ENCODE results near the gene BTN1A1.

The BTN1A1 gene

DNA sequence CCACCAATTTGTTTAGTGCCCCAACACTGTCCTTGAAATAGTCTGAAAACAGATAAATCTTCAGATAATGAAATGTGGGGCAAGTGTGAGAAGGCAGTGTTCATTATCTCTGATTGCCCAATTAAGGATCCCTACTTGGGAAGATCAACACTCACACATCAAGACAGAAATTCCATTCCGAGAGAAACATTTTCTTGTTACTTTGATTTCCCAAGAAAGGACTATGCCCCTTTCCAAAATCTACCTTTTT is 54.3 kb downstream of the BTN1A1 start:
- H3K27ac ChIP-seq: no peak overlapping the region; the same call in 1 of the 2 replicates
- peak overlapping the region; percentile 99 for H3K4me3 ChIP-seq (ENCODE audit: low read depth, low read length)
- no peaks in the 10 kb centered on the region for H3K27me3 ChIP-seq (ENCODE audit: insufficient read depth, low read depth, severe bottlenecking)
- H3K9me3 ChIP-seq (ENCODE audit: severe bottlenecking): no peaks in the 10 kb centered on the region
- no peak for DNase-seq
- TF ChIP-seq, protein P1, sequence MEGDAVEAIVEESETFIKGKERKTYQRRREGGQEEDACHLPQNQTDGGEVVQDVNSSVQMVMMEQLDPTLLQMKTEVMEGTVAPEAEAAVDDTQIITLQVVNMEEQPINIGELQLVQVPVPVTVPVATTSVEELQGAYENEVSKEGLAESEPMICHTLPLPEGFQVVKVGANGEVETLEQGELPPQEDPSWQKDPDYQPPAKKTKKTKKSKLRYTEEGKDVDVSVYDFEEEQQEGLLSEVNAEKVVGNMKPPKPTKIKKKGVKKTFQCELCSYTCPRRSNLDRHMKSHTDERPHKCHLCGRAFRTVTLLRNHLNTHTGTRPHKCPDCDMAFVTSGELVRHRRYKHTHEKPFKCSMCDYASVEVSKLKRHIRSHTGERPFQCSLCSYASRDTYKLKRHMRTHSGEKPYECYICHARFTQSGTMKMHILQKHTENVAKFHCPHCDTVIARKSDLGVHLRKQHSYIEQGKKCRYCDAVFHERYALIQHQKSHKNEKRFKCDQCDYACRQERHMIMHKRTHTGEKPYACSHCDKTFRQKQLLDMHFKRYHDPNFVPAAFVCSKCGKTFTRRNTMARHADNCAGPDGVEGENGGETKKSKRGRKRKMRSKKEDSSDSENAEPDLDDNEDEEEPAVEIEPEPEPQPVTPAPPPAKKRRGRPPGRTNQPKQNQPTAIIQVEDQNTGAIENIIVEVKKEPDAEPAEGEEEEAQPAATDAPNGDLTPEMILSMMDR (IDR thresholded peaks at IDR 0.05; ENCODE audit: low read depth, low read length): no peak
- H3K36me3 ChIP-seq: no peaks in the 10 kb centered on the region

DNA sequence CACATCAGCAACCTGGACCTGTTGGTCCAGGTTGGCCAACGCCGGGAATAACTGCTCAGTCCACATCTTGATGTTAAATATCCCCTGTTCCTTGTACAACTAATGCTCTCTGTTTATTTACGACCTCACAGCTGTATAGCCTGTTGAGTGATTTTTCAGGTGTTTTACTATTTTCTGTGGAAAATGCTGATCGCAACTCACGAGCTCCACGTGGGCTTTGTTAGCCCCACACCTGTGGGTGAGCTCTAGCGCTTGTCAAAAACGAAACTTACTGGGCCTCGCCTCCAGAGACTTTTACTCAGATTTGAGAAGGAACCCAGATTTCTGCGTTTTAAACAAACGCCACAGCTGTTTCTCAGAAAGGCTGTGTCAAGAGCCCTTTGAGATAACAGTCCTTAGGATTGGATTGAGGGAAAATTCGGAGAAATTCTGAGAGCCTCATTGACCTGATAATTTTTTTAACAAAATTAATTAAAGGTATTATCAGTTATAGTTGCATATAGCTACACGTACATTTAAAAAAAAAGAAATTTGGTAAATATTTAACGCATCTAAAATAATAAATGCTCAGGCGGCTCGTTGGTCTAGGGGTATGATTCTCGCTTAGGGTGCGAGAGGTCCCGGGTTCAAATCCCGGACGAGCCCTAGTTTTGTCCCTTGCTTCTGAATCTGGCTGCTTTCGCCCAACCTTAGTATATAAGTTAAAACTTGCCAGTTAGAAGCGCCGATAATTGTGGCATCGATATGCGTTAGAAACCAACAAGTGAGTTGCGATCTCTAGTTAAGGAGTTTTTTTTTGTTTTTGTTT is 54.8 kb downstream of the BTN1A1 start:
- no peak for DNase-seq
- no peaks in the 10 kb centered on the region for H3K9me3 ChIP-seq (ENCODE audit: severe bottlenecking)
- no peak overlapping the region for H3K4me3 ChIP-seq (ENCODE audit: low read depth, low read length)
- no peak overlapping the region for H3K27ac ChIP-seq
- H3K36me3 ChIP-seq: no peaks in the 10 kb centered on the region
- TF ChIP-seq, protein P1 (IDR thresholded peaks at IDR 0.05; ENCODE audit: low read depth, low read length): no peak
- H3K27me3 ChIP-seq (ENCODE audit: insufficient read depth, low read depth, severe bottlenecking): no peaks in the 10 kb centered on the region

DNA sequence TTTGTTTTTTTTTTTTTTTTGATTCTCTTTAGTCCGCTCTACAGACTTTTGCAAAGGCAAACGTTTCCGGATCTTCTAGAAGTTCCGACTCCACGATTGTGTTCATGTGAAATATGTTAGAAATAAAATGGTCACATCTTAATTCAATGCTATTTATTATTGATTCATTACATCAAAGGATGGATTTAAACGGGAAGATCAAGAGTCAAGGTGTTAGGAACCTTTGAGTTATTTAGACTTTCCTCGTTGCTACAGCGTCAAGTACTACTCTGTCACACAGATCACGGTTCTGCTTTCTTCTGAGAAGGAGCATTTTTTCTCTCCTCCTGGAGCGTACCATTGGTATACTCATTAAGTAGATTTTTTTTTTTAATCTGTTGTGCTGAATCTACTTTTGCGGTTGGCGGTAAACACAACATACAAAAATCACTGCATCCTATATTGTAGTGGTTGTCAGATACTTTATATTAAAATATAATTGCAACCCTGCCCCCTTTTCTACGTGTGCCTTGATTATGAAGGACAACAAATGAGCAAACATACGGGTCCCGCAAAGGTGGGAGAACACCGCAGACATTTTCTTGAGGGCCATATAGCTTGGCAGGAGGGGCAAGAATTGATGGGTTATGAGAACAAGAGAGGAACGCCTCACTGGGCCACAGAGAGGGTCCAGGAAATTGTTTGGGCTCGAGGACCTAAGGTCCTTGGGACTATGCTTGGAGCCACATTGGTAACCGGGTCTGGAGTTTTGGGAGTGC is 55.6 kb downstream of the BTN1A1 start:
- Histone ChIP-seq H3K9me3 (ENCODE audit: severe bottlenecking) (no peaks in the 10 kb centered on the region), H3K27me3 (ENCODE audit: insufficient read depth, low read depth, severe bottlenecking) (no peaks in the 10 kb centered on the region), H3K27ac (no peak overlapping the region), H3K4me3 (ENCODE audit: low read depth, low read length) (no peak overlapping the region), H3K36me3 (no peaks in the 10 kb centered on the region)
- TF ChIP-seq, protein P1 (IDR thresholded peaks at IDR 0.05; ENCODE audit: low read depth, low read length): no peak
- no peak for DNase-seq

DNA sequence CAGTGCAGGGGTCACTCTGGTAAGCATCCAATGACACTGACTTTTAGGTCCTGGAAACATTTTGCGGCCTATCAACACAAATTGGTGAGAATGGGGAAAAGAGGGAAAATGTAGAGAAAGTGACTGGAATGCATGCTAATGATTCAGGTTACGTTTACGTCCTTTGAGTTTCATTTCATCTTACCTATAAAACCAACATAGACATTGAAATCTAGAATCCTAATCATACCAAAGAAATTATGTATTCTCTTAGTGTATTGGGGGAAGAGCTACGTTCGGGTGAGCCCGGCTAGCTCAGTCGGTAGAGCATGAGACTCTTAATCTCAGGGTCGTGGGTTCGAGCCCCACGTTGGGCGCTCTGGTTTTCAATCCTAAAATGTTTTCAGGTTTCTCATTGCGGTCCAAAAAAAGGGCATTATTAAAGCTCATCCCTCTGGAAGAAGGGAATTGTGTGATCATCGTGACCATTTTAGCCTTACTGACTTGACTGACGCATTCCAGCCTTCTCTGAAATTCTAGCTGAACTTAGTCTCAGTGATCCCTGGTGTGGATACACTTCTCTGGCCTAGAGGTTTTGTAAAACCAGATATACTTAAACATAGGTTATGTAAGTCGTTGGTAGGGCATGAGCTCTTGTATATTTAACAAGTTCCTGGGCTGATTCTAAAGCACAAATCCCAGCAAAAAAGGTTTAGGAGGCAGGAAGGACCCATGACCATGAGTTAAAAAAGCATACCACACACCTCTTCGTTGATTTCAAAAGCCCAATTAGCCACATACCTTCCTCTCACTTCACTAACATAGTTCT is 56.4 kb downstream of the BTN1A1 start:
- Histone ChIP-seq H3K36me3 (no peaks in the 10 kb centered on the region), H3K4me3 (ENCODE audit: low read depth, low read length) (no peak overlapping the region), H3K9me3 (ENCODE audit: severe bottlenecking) (no peaks in the 10 kb centered on the region), H3K27ac (no peak overlapping the region), H3K27me3 (ENCODE audit: insufficient read depth, low read depth, severe bottlenecking) (no peaks in the 10 kb centered on the region)
- TF ChIP-seq, protein P1 (IDR thresholded peaks at IDR 0.05; ENCODE audit: low read depth, low read length): no peak
- no peak for DNase-seq

Data from WERI-Rb-1 (cell line).